ENCODE measurements around the gene EOLA2.
"Not testable (repeated sequence)": the region's sequence is repeated elsewhere in the genome, so short reads cannot be mapped to it uniquely, and the experiment has no call there.

EOLA2 gene

GRCh38 chrX:149916745-149917392 lies 21.4 kb downstream of the EOLA2 start:
- H3K9me3 Mint-ChIP-seq, result peaks cover 15% of the 10 kb centered on the region
- H3K36me3 Mint-ChIP-seq (ENCODE audit: low read depth), result peaks cover 4% of the 10 kb centered on the region
- H3K4me3 Mint-ChIP-seq, result no peak overlapping the region
- H3K4me1 Mint-ChIP-seq (ENCODE audit: low read depth), result peaks cover 9% of the 10 kb centered on the region
- H3K27me3 Mint-ChIP-seq (ENCODE audit: low read depth), result no peaks in the 10 kb centered on the region
- peak overlapping the region; percentile 89 for H3K27ac Mint-ChIP-seq

DNA sequence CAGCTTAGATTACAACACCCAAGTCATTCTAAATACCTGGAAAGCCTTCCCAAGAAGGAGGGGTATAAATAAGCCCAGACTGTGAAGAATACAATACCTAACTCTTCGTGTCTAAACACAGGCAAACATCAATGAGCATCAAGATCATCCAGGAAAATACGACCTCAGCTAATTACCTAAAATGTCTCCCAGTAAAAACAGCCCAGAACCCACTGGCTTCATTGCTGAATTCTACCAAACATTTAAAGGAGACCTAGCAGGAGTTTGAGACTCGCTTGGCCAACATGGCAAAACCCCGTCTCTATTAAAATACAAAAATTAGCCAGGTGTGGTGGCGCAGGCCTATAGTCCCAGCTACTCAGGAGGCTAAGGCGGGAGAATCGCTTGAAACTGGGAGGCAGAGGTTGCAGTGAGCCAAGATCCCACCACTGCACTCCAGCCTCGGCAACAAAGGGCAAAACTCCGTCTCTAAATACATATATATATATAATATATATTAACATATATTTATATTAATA lies 28.1 kb downstream of the EOLA2 start:
- no peak overlapping the region for H3K27ac Mint-ChIP-seq
- no peak overlapping the region for H3K4me3 Mint-ChIP-seq
- peaks cover 10% of the 10 kb centered on the region for H3K4me1 Mint-ChIP-seq (ENCODE audit: low read depth)
- H3K36me3 Mint-ChIP-seq (ENCODE audit: low read depth), result peaks cover 4% of the 10 kb centered on the region
- no peaks in the 10 kb centered on the region for H3K27me3 Mint-ChIP-seq (ENCODE audit: low read depth)
- H3K9me3 Mint-ChIP-seq, result peaks cover 15% of the 10 kb centered on the region

- H3K9me3 Mint-ChIP-seq, result peaks cover 15% of the 10 kb centered on the region
- no peak overlapping the region for H3K4me3 Mint-ChIP-seq
- peaks cover 14% of the 10 kb centered on the region for H3K4me1 Mint-ChIP-seq (ENCODE audit: low read depth)
- H3K27me3 Mint-ChIP-seq (ENCODE audit: low read depth), result no peaks in the 10 kb centered on the region
- H3K27ac Mint-ChIP-seq, result no peak overlapping the region
- H3K36me3 Mint-ChIP-seq (ENCODE audit: low read depth), result peaks cover 4% of the 10 kb centered on the region
Measured at GRCh38 chrX:149909324-149910177, 28.7 kb downstream of the EOLA2 start.

DNA sequence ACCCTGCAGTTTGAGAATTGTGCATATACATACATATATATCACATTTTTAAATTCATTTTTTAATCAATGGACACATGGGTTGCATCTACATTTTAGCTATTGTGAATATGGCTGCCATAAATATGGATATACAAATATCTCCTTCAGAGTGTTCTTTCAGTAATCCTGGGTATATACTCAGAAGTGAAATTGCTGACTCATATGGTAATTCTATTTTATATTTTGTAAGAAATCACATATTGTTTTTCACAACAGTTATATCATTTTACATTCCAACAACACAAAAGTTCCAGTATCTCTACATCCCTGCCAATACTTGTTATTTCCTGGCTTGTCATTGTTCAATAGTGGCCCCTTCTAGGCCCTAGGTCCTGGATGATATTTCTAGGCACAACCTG lies 29.6 kb downstream of the EOLA2 start:
- H3K27me3 Mint-ChIP-seq (ENCODE audit: low read depth), result no peaks in the 10 kb centered on the region
- H3K36me3 Mint-ChIP-seq (ENCODE audit: low read depth), result no peaks in the 10 kb centered on the region
- no peak overlapping the region for H3K27ac Mint-ChIP-seq
- H3K9me3 Mint-ChIP-seq, result peaks cover 10% of the 10 kb centered on the region
- no peak overlapping the region for H3K4me3 Mint-ChIP-seq
- H3K4me1 Mint-ChIP-seq (ENCODE audit: low read depth), result peaks cover 22% of the 10 kb centered on the region

DNA sequence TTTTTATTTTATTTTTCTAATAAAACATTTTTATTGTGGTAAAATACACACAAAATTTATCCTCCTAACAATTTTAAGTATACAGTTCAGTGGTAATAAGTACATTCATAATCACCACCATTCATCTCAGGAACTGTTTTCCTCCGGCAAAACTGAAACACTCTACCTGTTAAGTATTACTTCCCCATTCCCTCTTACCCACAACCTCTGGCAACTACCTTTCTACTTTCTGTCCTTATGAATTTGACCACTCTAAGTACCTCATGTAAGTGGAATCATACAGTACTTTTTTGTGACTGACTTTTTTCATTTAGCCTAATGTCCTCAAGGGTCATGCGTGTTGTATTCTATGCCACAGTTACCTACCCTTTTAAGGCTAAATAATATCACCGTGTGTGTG lies 30.0 kb downstream of the EOLA2 start:
- Mint-ChIP-seq H3K4me3 (no peak overlapping the region), H3K27ac (no peak overlapping the region), H3K27me3 (ENCODE audit: low read depth) (no peaks in the 10 kb centered on the region), H3K9me3 (peaks cover 6% of the 10 kb centered on the region), H3K4me1 (ENCODE audit: low read depth) (peaks cover 22% of the 10 kb centered on the region), H3K36me3 (ENCODE audit: low read depth) (no peaks in the 10 kb centered on the region)

DNA sequence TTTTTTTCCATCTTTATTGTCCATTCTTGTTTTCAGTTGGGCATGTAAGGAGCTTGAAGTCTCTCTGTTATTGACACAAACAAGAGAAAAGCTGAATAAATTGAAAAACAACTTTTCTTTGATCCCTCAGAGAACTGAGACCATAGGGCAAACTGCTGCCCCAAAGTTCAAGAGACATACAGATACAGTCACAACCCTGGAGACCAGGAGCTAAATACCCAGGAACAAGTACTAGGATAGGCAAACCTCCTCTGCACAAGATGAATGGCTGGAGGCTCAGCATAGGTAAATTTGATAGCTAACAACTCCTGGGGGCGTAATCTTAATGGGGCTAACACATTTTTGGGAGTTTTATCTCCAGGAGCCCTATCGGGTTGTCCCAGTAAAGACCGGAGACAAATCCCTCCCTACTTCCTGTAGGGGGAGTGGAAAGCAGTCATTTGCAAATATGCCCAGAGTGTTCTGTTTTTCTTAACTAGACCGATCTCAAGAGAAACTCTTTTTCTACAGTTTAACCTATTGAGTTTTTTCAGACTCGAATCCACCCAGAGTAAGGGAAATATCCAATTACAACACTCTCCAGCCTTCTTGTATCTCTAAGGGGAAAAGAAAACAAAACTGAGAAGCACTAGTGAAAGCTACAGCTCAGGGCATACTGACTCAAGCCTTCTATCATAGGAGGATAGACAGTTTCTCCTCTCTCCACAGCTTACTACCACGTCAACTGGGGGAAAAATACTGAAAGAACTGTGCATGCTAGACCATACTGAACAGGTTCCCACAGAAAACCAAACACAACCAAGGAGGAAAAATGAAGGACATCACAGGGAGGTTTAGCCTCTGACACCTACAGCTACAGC lies 34.2 kb downstream of the EOLA2 start:
- peak overlapping the region; percentile 85 for H3K27ac Mint-ChIP-seq
- H3K9me3 Mint-ChIP-seq, result no peaks in the 10 kb centered on the region
- H3K4me1 Mint-ChIP-seq (ENCODE audit: low read depth), result peaks cover 17% of the 10 kb centered on the region
- H3K4me3 Mint-ChIP-seq, result peak overlapping the region; percentile 72
- H3K27me3 Mint-ChIP-seq (ENCODE audit: low read depth), result no peaks in the 10 kb centered on the region
- no peaks in the 10 kb centered on the region for H3K36me3 Mint-ChIP-seq (ENCODE audit: low read depth)

GRCh38 chrX:149898554-149898953 lies 39.7 kb downstream of the EOLA2 start:
- Mint-ChIP-seq H3K27ac (no peak overlapping the region), H3K27me3 (ENCODE audit: low read depth) (no peaks in the 10 kb centered on the region)

GRCh38 chrX:149890828-149891227 lies 47.5 kb downstream of the EOLA2 start:
- not testable (repeated sequence) for H3K27ac Mint-ChIP-seq; H3K27me3 Mint-ChIP-seq (ENCODE audit: low read depth); H3K36me3 Mint-ChIP-seq (ENCODE audit: low read depth); H3K4me1 Mint-ChIP-seq (ENCODE audit: low read depth); H3K4me3 Mint-ChIP-seq; H3K9me3 Mint-ChIP-seq

More at GRCh38 chrX:149898554-149898953, 39.7 kb downstream of the EOLA2 start:
- Mint-ChIP-seq H3K9me3 (no peaks in the 10 kb centered on the region), H3K4me1 (ENCODE audit: low read depth) (peaks cover 8% of the 10 kb centered on the region), H3K4me3 (no peak overlapping the region), H3K36me3 (ENCODE audit: low read depth) (no peaks in the 10 kb centered on the region)

Measured in T-helper 1 cell treated with Interleukin-12 subunit alpha and Interleukin-12 subunit beta and Interleukin-4 antibody, amounts not matched to agents 30 μg/mL and 1 μg/mL, for 36 hours (primary cell).